ENCODE measurements around the gene PDXK.
A peak's percentile ranks its signal among the peaks of the same experiment; 100 is the strongest.

The PDXK gene

DNA sequence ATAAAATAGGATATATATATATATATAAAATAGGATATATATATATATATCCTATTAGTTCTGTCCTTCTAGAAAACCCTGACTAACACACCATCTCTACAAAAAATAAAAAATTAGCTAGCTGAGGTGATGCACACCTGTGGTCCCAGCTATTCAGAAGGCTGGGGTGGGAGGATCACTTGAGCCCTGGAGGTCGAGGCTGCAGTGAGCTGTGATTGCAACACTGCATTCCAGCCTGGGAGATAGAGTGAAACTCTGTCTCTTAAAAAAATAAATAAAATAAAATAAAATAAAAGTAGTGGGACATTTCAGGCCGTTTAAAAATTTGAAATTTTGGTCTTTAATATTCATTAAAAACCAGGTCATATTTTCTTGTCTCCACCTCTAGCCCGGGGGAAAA, 66.2 kb downstream of the PDXK start:
- no peak for DNase-seq

DNA sequence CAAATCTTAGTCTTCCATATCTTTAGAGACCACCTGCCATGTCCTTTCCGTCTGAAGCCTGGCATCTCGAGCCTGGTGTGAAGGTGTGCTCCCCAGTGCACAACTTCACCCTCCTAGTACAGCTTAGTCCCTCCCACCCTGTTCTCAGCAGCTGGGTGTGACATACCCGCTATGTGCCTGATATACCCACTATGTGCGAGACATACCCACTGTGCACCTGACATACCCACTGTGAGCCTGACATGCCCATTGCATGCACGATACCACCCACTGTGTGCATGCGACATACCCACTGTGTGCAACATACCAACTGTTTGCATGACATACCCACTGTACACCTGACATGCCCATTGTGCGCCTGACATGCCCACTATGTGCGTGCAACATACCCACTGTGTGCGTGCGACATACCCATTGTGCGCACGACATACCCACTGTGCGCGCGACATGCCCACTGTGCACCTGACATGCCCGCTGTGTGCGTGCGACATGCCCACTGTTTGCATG, 67.4 kb downstream of the PDXK start:
- no peak for DNase-seq

DNA sequence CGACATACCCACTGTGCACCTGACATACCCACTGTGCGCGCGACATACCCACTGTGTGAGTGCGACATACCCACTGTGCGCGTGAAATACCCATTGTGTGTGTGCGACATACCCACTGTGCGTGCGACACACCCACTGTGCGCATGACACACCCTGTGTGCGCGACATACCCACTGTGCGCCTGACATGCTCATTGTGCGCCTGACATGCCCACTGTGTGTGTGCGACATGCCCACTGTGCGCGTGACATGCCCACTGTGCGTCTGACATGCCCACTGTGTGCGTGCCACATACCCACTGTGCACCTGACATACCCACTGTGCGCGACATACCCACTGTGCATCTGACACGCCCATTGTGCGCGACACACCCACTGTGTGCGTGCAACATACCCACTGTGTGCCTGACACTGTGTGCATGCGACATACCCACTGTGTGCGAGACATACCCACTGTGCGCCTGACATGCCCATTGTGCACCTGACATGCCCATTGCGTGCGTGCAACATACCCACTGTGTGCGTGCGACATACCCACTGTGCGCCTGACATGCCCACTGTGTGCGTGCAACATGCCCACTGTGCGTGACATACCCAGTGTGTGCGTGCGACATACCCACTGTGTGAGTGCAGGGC, 68.0 kb downstream of the PDXK start:
- no peak for DNase-seq

DNA sequence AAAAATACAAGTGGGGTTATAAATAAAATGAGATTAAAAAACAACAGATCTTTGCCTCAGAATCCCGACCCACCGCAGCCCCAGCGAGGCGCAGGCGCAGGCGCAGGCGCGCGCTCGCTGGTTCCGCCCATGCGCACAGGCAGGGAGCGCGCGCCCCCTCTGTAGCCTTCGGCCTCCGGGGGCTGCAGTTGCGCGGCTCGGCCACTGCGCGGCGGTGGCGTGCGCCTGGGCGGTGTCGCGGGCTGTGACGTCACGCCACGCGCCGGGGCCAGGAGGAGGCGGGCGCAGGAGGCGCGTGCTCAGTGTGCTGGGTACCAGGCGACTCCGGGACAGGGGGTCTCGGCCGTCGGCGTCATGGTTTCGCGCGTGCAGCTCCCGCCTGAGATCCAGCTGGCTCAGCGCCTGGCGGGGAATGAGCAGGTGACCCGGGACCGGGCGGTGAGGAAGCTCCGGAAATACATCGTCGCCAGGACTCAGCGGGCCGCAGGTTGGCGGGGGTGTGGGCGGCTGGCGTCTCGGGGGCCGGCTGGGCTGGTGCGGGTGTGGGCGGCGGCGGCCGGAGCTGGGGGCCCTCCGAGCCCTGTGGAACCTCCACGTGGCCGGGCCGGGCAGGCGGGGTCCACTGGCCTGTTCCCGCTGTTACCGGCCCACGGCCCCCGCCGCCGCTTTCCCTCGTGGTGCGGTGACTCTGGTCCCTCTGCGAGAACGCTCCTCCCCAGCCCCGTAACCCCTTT, 70.5 kb downstream of the PDXK start, which contains the start of gene RRP1:
Gene RRP1 (plus strand): TSS at position 302 of the 734 bp plus-strand sequence. CDS start 53 bp downstream, at position 355.
- peak; percentile 89 for DNase-seq

DNA sequence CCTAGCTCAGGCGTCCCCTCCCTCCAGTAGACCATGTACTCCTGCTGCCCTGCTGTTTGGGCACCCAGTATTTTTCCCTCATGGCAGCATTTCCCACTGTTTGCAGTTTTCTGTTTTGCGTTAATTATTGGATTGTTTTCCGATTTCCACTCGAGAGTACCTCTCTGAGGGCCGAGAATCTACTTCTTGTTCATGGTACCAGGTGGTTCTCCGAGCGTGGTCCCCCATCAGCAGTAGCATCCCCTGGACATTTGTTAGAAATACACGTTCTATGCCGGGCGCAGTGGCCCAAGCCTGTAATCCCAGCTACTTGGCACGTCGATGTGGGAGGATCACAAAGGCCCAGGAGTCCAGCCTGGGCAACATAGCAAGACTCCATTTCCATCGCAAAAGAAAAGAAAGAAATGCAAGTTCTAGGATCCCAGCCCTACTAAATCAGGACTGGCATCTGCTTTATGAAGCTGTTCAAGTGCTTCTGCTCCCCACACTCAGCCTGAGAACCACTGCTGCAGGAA, 71.1 kb downstream of the PDXK start:
- no peak for DNase-seq

DNA sequence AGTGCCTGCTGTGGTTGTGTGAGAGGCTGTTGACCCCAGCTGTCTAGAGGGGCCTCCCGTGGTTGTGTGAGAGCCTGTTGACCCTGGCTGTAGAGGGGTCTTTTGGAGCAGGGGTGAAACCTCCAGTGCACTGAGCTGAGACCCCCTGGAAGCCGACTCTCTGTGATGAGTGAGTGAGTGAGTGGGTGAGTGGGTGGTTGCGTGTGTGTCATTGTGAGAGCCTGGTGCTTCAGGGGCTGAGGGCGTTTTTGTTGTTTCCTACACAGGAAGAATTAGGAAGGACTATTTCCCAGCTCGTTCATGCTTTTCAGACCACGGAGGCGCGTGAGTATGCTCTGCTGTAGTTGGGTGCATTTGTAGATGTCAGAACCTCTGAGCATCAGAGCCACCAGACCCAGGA, 73.5 kb downstream of the PDXK start:
- DNase-seq, result no peak

DNA sequence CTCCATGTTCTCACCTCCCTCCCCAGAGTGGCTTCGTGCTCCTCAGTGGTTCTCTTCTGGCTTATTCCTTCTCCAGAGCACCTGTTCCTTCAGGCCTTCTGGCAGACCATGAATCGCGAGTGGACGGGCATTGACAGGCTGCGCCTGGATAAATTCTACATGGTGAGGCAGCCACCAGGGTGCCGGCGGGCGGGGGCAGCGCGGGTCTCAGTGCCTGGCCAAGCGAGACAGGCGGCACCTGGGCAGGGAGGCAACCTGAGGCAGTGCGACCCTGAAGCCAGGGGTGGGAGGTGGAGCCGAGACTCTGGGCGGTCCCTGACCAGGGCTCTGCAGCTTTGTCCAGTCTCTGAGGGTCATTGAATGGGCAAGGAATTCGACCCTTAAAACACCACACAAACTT, 74.3 kb downstream of the PDXK start:
- DNase-seq, result no peak

DNA sequence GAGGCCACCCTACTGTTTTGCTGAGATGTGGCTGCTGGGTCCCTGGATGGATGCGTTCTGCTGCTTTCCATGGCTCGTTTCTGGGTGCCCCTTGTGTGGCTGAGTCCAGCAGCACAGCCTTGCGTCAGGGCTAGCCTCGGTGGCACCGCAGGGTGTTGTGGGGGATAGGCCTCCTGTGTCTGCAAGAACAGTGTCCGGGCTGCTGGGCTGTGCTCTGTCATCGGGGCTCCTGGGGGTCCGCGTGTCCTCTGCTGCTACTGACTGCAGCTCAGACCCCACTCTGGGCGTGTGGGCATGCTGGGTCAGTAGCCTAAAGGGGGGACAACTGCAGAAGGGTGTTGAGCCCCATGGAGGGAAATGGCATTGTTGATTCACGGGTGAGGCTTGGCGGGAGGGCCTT, 75.4 kb downstream of the PDXK start:
- DNase-seq, result no peak

DNA sequence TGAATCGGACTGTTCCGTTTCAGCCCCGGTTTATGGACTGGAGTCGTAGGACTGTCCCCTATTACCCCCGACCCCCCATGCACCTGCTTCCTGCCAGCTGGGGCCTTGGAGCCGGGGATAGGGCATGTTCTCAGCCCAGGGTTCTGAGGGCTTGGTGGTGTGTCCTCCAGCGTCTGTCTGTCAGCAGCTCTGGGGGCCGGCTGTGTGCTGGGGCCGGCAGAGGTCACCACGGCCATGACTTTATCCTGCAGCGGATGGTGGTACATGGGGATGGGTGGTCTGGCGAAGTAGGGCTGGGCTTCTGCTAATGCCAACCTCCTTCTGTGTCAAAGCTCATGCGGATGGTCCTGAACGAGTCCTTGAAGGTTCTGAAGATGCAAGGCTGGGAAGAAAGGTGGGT, 75.9 kb downstream of the PDXK start:
- DNase-seq, result no peak

DNA sequence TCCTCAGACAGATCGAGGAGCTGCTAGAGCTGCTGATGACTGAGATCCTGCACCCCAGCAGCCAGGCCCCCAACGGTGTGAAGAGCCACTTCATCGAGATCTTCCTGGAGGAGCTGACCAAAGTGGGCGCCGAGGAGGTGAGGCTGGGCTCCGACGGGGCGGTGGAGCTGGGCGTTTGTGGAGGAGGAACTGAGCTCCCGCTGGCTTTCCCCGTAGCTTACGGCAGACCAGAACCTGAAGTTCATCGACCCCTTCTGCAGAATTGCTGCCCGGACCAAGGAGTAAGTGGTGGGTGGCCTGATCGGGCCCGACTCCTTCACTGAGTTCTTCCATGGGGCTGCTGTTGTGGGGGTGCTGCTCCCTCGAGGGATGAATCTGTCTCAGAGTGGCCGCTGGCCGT, 78.5 kb downstream of the PDXK start:
- DNase-seq, result no peak

DNA sequence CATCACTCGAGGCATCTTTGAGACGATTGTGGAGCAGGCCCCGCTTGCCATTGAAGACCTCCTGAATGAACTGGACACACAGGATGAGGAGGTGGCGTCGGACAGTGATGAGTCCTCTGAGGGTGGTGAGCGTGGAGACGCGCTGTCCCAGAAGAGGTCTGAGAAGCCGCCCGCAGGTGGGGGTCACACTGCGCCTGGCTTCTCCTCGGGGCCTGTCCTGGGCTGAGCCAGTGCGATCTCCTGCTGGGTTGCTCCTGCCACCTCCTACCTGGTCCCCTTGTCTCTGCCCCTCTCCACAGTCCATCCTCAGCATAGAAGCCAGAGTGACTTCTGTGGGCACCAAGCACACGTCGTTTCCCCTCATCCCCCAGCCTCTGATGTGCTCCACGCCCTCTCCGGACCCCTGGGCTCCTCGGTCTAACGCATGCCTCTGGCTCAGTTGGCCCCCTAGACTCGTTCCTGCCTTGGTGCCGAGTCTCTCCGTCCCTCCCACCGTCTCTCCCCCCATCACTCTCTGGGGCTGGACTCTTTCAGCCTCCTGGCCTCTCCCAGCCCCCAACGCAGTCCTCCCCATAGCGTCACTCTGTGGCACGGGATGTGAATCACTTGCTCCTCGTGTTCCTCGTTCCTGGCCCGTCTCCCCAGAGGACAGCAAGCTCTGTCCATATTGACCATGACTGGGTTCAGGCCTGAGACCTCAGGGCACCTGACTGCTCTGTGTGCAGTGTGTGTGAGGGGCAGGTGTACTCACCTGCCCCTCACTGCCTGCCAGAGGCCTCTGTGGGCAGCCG, 79.2 kb downstream of the PDXK start:
- no peak for DNase-seq

DNA sequence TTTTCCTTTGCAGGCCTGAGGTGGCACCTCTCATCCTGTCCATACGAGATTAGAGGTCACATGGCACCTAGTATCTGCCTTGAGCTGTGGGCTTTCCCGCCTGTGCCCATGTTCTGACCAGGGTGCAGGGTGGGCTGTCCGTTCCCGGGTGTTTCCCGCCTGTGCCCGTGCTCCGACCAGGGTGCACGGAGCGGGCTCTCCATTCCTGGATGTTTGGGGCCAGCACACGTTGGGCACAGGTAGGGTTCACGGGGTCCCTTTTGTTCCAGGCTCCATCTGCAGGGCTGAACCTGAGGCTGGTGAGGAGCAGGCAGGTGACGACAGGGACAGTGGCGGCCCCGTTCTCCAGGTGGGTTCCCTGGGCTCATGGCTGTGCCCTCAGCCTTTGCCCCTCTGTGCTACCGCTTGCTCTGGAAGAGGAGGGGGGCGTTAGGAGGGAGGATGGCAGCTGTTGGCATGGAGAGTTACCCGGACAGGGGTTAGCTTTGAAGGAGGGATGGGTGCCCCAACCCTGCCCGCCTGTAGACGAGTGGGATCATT, 80.4 kb downstream of the PDXK start:
- no peak for DNase-seq

DNA sequence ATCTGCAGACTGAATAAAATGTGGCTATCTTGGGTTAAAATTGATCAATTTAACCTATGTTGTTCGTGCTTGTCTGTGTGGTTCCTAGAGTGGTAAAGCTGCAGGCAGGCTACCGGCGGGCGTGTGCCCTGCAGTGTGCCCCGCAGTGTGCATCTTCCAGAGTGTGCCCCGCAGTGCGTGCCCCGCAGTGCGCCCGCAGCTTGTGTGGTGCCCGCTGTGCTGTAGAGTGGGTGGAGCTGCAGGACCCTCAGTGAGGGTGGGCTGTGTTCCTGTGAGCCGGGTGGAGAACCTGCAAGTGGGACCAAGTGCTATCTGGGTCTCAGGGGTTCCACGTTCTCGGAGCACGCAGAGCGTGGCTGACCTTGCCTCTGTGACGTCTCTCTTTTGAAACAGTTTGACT, 81.2 kb downstream of the PDXK start:
- no peak for DNase-seq

DNA sequence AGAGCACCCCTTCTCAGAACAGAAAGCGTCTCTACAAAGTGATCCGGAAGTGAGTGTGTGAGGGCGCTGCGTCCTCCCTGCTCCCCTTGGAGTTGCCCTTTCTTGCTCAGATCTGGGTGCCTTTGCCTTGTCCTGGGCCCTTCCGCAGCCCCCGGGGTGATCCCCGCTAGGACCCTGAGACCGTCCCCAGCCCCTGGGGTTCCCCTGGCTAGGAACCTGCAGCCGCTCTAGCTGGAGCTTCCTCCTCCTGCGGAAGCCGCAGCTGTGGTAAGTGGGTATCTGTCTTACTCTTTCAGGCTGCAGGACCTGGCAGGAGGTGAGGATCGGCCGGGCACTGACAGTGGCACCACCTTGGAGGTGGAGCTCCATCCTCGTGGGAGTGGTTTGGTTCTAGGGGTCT, 81.6 kb downstream of the PDXK start:
- DNase-seq, result no peak

DNA sequence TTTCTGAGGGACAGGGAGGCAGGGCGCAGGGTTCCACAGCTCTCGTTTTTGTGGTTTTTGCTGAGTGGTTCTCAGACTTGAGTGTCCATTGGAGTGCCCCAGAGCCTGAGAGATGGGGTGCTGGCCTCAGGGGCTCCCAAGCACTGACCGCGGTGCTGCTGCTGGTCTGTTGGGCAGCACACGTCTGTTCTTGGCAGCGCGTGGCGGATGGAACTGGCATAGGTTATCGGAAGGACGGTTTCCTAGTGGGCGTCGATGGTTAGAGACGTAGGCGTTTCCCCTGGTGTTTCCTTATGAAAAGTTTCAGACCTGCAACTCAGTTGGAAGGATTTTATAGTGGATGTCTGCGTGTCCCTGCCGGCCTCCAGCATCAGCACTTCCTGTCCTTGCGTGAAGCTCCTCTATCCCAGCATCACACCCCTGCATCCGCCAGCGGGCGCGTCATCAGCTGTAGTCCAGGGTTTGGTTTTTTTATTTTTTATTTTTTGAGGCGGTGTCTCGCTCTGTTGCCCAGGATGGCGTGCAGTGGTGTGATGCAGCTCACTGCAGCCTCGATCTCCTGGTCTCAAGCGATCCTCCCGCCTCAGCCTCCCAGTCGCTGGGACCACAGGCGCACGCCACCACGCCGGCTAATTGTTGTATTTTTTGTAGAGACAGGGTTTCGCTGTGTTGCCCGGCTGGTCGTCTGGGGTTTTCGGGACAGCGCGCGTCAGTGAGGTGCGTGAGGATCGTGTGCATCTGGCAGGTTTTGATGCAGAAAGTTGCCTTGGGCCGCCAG, 82.3 kb downstream of the PDXK start:
- DNase-seq, result no peak

DNA sequence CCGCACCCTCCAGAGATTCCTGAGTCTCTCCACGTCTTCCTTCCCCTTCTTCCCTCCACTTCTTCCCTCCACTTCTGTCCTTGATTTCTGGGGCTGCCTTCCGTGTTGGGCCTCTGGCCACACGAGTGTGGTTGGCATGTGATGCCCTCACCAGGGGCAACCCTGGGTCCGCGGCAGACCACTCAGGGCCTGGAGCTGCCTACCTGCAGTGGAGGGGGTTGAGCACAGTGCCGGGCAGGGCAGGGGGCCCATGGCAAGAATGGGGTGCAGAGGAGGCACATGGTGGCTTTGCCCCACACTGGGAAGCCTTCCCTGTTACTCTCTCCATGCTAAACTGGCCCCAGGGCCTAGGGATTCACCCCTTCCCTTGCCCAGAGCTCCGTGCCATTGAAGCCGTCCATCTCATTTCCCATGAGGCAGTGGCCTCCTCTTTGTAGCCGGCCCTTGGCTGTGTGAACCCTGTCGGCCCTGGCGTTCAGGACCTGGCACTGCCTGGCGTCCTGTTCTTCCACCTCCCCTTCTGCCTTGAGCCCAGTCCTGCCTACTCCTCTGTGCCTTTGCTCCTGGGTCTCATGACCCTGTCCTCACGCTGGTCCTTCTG, 83.9 kb downstream of the PDXK start:
- DNase-seq, result no peak

DNA sequence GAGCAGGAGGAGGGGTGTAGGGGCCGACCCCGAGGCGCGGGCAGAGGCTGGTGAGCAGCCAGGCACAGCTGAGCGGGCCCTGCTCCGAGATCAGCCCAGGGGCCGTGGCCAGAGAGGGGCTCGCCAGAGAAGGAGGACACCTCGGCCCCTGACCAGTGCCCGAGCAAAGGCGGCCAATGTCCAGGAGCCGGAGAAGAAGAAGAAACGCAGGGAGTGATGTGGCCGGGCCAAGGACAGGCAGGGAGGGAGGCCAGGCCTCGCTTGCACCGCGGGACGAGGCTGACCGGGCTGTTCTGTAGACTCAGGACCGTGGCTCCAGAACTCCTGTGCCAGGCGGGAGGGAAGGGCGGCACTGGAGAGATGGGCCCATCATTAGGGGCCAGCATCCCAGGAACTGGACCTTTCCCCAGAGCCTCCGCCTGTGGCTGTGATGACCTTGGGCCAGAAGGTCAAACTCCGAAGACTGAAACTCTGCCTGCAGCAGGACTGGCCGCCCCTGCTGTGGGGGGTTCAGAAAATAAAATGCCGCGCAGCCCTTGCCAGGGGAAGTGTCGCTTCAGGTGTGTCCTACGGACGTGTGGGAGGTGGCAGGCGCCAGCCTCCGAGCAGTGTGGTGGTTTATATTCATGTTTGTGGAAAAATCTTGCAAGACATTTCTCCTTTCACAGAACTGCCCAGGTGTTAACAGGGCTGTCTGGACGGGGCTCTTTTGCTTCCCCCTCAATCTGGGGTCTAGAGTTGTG, 84.8 kb downstream of the PDXK start:
- DNase-seq, result no peak

DNA sequence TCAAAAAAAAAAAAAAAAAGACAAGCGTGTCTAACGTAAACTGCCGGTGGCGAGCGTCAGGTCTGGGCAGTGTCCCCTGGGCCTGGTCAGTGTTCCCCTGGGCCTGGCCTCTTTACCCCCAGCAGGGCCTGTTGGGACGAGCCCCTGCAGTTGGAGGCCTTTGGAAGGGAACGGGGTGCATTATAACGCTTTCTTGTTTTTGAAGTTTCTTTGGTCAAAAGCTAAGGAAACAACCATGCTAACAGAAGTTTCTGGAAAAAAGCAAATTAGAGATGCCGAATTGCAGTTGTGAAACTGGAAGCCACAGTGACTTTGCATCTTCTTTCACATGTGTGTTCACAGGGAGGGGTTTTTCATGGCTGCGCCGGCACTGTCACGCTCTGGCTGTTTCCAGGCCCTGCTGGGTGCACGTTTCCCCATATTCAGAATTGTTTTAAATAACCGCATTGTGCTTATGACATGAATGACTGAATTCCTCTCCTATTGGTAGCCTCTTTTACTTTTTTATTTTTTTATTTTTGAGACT, 86.4 kb downstream of the PDXK start:
- DNase-seq, result no peak

DNA sequence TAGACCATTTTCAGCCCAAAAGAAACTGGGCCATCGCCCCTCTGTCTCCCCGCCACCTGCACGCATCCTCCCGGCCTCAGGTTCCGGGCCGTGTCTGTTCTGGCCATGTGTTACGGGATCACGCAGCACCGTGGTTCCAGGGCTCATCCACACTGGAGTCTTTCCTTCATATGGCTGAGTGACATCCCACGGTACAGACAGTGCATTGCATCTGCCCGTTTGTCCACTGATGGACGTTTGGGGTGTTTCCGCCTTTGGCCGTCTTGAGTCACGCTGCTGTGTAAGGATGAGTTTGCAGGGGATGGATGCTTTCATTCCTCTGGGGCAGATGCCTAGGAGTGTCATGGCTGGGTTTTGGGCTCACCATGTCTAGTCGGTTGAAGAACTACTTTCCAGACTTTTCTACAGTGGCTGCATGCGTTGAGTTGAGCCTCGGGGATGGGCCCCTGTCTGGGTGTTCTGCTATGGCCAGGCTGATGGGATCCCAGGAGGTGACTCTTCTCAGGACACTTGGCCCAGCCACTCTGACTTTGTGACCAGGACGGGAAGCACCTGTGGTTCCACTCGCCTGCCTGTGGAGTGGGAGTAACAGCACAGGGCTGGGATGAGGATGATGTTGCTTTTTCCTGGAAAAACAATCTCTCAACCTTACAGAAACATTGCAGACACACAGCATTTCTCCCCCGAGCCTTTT, 87.2 kb downstream of the PDXK start:
- DNase-seq, result no peak

DNA sequence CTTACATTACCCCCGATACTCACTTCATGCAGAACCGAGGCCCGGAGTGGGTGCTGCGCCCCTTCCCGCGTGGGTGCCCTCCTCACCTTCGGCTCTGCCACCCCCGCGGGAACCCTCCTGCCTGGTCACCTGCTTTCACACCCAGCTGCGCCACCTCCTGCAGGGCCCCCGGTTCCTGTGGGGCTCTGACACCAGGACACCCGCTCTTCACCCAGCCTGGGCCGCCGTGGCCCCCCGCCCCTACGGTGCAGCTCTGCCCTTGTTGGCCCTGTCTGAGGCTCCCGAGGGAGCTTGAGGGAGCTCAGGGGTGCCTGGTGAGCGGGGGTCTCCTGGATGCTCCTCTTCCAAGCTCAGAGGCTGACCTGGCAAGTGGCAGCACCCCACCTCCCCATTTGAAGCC, 89.4 kb downstream of the PDXK start:
- DNase-seq, result no peak

All from COR-L47 (cell line).